ENCODE measurements around the gene SLC6A6.

The SLC6A6 gene

DNA sequence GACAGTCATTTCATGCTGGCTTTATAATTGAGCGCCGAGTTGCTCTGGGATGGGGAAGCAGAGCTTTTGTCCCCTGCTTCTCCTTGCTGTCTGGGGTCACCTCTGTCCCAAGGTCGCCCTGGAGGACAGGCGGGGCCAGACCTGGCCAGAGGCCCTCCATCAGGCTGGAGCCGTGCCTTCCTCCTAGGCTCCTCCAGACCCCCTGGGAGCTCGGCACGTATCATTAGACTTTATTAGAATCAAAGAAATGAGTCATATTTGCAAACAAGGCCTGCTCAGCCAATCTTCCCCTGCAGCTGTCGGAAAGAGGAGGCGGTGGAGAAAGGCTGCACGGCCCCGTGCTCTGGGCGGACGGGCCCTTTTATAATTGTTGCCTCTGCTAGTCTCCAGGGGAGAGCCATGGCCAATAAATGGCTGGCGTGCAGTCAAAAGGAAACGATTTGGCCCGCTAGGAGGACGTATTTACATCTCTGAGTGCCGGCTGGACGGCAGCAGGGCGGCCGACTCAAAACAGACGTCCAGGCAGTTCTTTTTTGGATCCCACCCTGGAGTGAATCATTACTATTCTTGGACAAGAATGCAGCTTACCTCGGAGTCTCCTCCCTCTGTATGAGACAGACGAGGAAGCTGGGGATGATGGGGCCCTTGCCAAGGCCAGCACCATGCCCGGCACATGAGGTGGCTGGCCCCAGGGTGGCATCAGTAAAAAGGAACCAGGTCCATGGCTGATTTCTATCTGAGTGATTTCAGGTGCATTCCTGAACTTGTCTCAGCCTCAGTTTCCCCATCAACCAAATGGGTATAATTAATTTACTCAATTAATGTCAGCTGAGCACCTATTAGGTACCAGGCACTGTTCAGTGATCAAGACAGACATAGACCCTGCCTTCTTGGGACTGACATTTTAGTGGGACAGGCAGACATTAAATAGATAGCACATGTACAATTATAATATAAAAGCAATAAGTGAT is 50.6 kb downstream of the SLC6A6 start:
- Histone ChIP-seq H3K4me1 (ENCODE audit: control insufficient read depth, insufficient read depth, low read length) (peaks cover 19% of the 10 kb centered on the region), H3K36me3 (ENCODE audit: control insufficient read depth, insufficient read depth, low read length, severe bottlenecking) (peaks cover 17% of the 10 kb centered on the region), H3K27me3 (replicated peaks; ENCODE audit: control insufficient read depth, insufficient read depth, low read length) (no peaks in the 10 kb centered on the region), H3K4me3 (ENCODE audit: low read length) (peak overlapping the region; percentile 12), H3K9ac (ENCODE audit: low read length) (peak overlapping the region; percentile 35), H3K9me3 (ENCODE audit: control insufficient read depth, low read length) (no peaks in the 10 kb centered on the region)
- DNase-seq (ENCODE audit: low read depth): peak; percentile 94

DNA sequence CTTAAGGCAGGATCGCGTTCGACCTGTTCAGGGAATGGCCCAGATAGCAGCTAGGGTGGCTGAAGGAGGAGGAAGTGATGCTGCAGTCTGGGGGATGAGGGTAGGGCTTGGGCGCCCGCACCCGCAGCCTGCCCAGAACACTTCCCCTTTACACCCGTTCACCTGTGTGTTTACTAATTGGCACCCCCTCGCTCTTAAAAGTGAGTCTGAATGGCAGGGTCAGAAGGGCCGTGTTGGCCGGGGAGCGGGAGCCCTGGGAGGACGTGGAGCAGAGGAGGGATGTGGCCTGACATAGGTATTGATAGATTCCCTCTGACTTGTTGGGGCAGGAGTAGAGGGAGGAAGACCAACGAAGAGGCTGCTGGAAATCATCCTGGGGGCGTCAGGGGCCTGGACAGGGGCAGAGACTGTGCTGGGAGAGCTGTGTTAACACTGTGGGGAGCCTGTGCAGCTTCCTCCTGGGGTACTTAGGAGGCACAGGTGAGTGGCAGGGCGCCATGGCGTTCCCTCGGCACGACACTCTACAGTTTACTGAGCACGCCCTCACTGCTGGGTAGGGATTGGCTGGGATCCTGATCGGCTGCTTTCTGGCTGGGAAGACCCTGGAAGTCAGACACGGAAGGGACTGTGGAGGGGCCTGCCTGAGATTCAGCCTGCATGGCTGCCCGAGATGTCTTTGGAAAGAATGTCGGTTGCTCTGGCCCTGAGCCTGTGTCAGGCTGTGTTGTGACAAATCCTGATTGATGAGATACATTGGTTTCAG is 51.7 kb downstream of the SLC6A6 start:
- Histone ChIP-seq H3K4me1 (ENCODE audit: control insufficient read depth, insufficient read depth, low read length) (peaks cover 19% of the 10 kb centered on the region), H3K9ac (ENCODE audit: low read length) (no peak overlapping the region), H3K27me3 (replicated peaks; ENCODE audit: control insufficient read depth, insufficient read depth, low read length) (no peaks in the 10 kb centered on the region), H3K4me3 (ENCODE audit: low read length) (no peak overlapping the region), H3K9me3 (ENCODE audit: control insufficient read depth, low read length) (no peaks in the 10 kb centered on the region), H3K36me3 (ENCODE audit: control insufficient read depth, insufficient read depth, low read length, severe bottlenecking) (peaks cover 7% of the 10 kb centered on the region)
- no peak for DNase-seq (ENCODE audit: low read depth)

DNA sequence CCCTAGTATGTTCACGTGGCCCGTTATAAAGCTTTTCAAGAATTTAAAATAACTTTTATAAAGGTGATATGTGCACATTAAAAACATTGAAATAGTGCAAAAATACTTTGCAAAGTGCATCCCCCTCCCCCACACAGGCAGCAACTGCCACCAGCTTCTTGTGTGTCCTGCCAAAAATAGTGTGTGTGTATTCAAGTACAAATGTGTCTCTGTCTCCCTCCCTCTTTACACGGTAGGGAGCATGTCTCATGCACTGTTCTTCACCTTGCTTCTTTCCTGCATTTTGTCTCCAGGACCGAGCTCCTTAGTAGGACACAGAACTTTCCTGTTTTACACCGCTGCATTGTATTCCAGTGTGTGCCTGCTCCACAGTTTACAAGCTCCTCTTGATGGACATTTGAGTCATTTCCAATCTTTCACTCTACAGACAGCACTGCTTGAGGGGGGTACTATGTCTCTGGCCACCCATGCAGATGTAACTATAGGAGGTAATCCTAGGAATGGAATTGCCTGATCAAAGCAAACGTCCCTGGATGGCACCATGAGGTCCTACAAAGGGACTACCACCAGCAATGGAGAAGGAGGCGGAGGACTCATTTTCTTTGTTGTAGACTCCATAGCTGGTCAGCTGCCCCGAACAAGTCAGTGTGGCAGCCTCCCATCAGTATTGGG is 52.4 kb downstream of the SLC6A6 start:
- Histone ChIP-seq H3K4me1 (ENCODE audit: control insufficient read depth, insufficient read depth, low read length) (peaks cover 23% of the 10 kb centered on the region), H3K4me3 (ENCODE audit: low read length) (no peak overlapping the region), H3K27me3 (replicated peaks; ENCODE audit: control insufficient read depth, insufficient read depth, low read length) (no peaks in the 10 kb centered on the region), H3K9me3 (ENCODE audit: control insufficient read depth, low read length) (no peaks in the 10 kb centered on the region), H3K36me3 (ENCODE audit: control insufficient read depth, insufficient read depth, low read length, severe bottlenecking) (peaks cover 3% of the 10 kb centered on the region), H3K9ac (ENCODE audit: low read length) (no peak overlapping the region)
- DNase-seq (ENCODE audit: low read depth): no peak

DNA sequence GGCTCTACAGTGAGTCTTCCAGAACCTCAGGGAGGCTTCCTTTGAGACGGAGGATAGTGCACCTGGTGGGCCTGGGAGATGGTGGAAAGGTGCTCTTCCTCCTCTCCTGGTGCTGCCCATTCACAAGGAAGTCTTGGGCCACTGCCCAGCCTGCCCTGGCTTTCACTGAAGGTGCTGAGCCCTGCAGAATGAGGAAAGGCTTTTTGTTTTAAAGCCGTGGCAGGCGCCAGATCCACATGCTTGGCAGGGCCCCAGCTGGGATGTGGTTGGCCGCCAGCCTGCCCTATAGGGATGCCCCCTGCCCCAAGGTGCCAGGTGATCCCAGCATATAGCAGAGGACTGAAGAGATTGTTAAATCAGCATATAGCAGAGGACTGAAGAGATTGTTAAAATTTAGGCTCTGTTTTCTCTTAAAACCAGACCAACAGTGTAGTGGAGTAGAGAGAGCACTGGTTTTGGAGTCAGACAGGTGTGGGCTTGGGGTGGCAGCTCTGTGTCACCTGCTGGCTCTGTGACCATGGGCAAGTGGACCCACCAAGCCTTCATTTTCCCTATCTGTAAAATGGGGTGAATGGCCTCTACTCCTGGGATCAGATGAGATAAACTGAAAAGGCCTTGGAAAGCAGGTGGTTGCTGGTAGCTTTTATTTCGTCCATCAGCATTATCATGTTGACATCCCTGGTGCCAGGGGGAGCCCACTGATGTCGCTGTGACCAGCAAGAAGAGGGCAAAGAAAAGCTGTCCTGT is 53.3 kb downstream of the SLC6A6 start:
- Histone ChIP-seq H3K9ac (ENCODE audit: low read length) (no peak overlapping the region), H3K27me3 (replicated peaks; ENCODE audit: control insufficient read depth, insufficient read depth, low read length) (no peaks in the 10 kb centered on the region)

DNA sequence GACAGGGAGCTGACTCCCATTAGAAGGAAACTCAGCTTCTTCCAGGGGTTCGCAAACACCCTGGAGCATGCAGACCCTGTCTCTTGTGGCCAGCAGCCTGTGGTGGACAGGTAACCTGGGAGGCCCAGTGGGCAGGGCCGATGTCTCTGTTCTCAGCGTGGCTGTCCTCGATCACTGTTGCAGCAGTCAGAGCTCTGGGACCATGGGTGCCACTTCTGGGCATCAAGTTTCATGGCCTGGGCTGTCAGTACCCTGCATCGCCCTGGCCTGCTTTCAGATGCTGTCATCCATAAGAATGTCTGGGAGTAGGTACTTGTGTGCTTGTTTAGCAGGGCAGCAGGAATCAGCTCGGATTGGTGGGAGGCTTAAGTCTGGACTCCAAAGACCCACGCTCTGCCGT is 54.4 kb downstream of the SLC6A6 start:
- Histone ChIP-seq H3K4me3 (ENCODE audit: low read length) (no peak overlapping the region), H3K9ac (ENCODE audit: low read length) (no peak overlapping the region), H3K36me3 (ENCODE audit: control insufficient read depth, insufficient read depth, low read length, severe bottlenecking) (no peaks in the 10 kb centered on the region), H3K4me1 (ENCODE audit: control insufficient read depth, insufficient read depth, low read length) (peaks cover 38% of the 10 kb centered on the region), H3K27me3 (replicated peaks; ENCODE audit: control insufficient read depth, insufficient read depth, low read length) (no peaks in the 10 kb centered on the region), H3K9me3 (ENCODE audit: control insufficient read depth, low read length) (no peaks in the 10 kb centered on the region)
- no peak for DNase-seq (ENCODE audit: low read depth)

More for the DNA sequence above, 53.3 kb downstream of the SLC6A6 start:
- no peaks in the 10 kb centered on the region for H3K9me3 ChIP-seq (ENCODE audit: control insufficient read depth, low read length)
- H3K4me3 ChIP-seq (ENCODE audit: low read length): no peak overlapping the region
- DNase-seq (ENCODE audit: low read depth): no peak
- peaks cover 32% of the 10 kb centered on the region for H3K4me1 ChIP-seq (ENCODE audit: control insufficient read depth, insufficient read depth, low read length)
- no peaks in the 10 kb centered on the region for H3K36me3 ChIP-seq (ENCODE audit: control insufficient read depth, insufficient read depth, low read length, severe bottlenecking)

DNA sequence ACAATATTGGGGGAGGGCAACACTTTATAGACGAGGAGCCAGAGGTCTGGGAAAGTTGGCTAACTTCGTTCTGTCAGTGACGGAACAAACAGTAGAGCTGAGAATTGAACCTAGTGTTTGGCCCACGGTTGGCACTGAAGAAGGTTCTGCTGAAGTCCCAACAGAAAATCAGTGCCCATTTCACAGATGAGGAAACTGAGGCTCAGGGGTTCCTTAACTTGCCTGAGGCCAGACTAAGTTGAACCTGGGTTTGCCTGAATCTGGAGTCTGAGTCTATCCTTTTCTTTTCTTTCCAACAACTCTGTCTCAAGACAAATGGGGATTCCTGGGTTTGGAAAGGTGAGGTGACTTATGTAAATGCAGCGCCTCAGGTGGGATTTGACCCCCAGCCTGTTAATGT is 55.1 kb downstream of the SLC6A6 start:
- Histone ChIP-seq H3K27me3 (replicated peaks; ENCODE audit: control insufficient read depth, insufficient read depth, low read length) (no peaks in the 10 kb centered on the region), H3K4me3 (ENCODE audit: low read length) (no peak overlapping the region), H3K9me3 (ENCODE audit: control insufficient read depth, low read length) (no peaks in the 10 kb centered on the region), H3K9ac (ENCODE audit: low read length) (no peak overlapping the region), H3K36me3 (ENCODE audit: control insufficient read depth, insufficient read depth, low read length, severe bottlenecking) (no peaks in the 10 kb centered on the region), H3K4me1 (ENCODE audit: control insufficient read depth, insufficient read depth, low read length) (peaks cover 31% of the 10 kb centered on the region)
- DNase-seq (ENCODE audit: low read depth): no peak

DNA sequence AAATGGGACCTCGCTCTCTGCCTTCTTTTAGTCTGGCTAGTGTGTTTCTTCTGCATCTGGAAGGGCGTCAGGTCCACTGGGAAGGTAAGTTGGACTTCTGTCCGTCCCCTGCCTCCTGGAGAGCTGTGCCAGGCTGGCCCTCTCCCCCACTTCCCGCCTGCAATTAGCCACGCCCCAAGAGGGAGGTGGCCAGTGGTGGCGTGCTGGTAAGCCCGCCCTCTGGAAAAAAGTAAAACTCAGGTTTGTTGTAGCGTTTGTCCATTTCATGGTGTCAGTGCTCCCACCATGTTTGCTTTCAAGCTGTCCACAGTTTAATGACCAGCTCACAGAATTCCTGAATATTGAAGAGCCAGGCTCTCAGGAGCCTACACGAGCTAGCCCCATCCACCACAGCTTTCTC is 55.6 kb downstream of the SLC6A6 start:
- Histone ChIP-seq H3K4me3 (ENCODE audit: low read length) (no peak overlapping the region), H3K4me1 (ENCODE audit: control insufficient read depth, insufficient read depth, low read length) (peaks cover 27% of the 10 kb centered on the region), H3K9ac (ENCODE audit: low read length) (no peak overlapping the region), H3K9me3 (ENCODE audit: control insufficient read depth, low read length) (no peaks in the 10 kb centered on the region), H3K27me3 (replicated peaks; ENCODE audit: control insufficient read depth, insufficient read depth, low read length) (no peaks in the 10 kb centered on the region), H3K36me3 (ENCODE audit: control insufficient read depth, insufficient read depth, low read length, severe bottlenecking) (peaks cover 4% of the 10 kb centered on the region)
- DNase-seq (ENCODE audit: low read depth): no peak

DNA sequence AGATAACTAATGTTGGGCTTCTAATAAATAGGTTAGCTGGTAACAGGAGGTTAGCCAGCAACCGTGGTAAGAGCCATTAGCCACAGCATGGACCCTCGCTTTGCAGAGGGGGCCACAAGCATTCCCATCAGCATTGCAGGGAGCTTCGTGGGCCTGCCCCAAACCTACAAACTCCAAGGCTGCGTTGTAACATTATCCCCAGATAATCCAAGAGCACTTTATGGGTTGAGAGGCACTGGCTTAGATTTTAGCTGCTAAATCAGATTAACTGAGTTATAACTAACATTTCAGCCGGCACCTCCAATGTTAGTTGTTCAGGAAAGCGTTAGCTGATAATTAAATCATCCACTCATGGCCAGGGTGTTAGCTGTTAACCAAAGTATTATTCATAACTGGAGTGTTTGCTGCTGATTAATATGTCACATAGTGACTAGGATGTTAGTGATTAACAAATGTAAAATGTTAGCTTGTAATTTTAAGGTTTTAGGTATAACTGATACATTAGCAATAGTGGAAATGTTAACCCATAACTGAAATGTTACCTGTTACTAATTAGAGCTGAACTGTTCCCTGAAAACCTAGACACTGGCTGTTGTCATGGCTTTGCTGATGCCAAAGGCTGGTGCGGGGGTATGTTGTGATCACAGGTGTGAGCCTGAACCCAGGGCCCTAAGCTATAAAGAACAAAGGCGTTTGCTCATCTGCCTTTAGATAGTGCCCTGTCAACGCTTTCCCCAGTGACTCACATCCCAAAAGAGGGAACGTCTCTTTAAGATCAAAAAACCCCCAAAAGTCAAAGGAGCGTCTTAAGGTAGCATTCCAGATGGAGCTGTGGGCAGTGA is 56.2 kb downstream of the SLC6A6 start:
- Histone ChIP-seq H3K9ac (ENCODE audit: low read length) (no peak overlapping the region), H3K4me3 (ENCODE audit: low read length) (no peak overlapping the region), H3K4me1 (ENCODE audit: control insufficient read depth, insufficient read depth, low read length) (peaks cover 22% of the 10 kb centered on the region), H3K9me3 (ENCODE audit: control insufficient read depth, low read length) (no peaks in the 10 kb centered on the region), H3K27me3 (replicated peaks; ENCODE audit: control insufficient read depth, insufficient read depth, low read length) (no peaks in the 10 kb centered on the region), H3K36me3 (ENCODE audit: control insufficient read depth, insufficient read depth, low read length, severe bottlenecking) (peaks cover 6% of the 10 kb centered on the region)
- DNase-seq (ENCODE audit: low read depth): no peak

DNA sequence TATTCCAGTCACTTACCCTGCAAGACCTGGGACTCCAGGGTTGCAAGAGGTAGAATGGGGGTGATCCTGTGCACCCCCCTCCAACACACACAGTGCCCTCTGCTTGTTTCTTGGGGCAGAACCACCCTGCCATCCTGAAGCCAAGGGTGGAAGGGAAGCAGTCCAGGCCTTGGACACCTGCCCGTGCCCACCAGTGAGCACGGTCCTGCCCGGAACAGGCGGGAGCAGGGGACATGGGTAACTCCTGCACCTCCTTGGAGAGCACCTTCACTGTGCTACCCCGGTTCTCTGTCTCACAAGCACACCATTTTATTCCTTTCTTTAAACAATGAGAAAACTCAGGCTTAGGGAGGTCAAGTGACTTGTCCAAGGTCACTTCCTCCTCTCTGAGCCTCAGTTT is 57.0 kb downstream of the SLC6A6 start:
- DNase-seq (ENCODE audit: low read depth): no peak
- no peaks in the 10 kb centered on the region for H3K9me3 ChIP-seq (ENCODE audit: control insufficient read depth, low read length)
- peaks cover 20% of the 10 kb centered on the region for H3K4me1 ChIP-seq (ENCODE audit: control insufficient read depth, insufficient read depth, low read length)
- H3K27me3 ChIP-seq (replicated peaks; ENCODE audit: control insufficient read depth, insufficient read depth, low read length): no peaks in the 10 kb centered on the region
- no peak overlapping the region for H3K9ac ChIP-seq (ENCODE audit: low read length)
- H3K36me3 ChIP-seq (ENCODE audit: control insufficient read depth, insufficient read depth, low read length, severe bottlenecking): peaks cover 9% of the 10 kb centered on the region
- H3K4me3 ChIP-seq (ENCODE audit: low read length): no peak overlapping the region

DNA sequence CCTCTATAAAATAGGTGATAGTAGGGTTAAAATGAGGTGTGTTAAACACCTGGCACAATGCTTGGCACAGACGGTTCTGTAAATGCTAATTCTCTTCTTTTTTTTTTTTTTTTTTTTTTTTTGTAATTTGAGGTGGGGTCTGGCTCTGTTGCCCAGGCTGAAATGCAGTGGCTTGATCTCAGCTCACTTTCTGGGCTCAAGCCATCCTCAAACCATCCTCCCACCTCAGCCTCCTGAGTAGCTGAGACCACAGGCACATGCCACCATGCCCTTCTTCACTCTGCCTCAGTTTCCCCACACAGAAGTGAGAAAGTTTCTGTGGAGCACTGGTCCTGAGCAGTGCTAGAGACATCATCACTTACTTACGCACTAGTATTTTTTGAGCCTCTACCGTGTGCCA is 57.4 kb downstream of the SLC6A6 start:
- DNase-seq (ENCODE audit: low read depth): no peak
- Histone ChIP-seq H3K9ac (ENCODE audit: low read length) (no peak overlapping the region), H3K27me3 (replicated peaks; ENCODE audit: control insufficient read depth, insufficient read depth, low read length) (no peaks in the 10 kb centered on the region), H3K4me3 (ENCODE audit: low read length) (no peak overlapping the region), H3K36me3 (ENCODE audit: control insufficient read depth, insufficient read depth, low read length, severe bottlenecking) (peaks cover 12% of the 10 kb centered on the region), H3K4me1 (ENCODE audit: control insufficient read depth, insufficient read depth, low read length) (peaks cover 20% of the 10 kb centered on the region), H3K9me3 (ENCODE audit: control insufficient read depth, low read length) (no peaks in the 10 kb centered on the region)
